Astrocyte (in vitro differentiated cells and primary cell): ENCODE results near the gene MUC5AC. TPM values are rescaled to one million over a fixed set of nuclear protein-coding genes. Genes with fewer than 3 reads are reported as not detected.
"Not testable (repeated sequence)": the region's sequence is repeated elsewhere in the genome, so short reads cannot be mapped to it uniquely, and the experiment has no call there.

Source experiments
- DNase-seq: peaks from one replicate; pipeline ENCODE4 v3.0.0-alpha.2; 2010; ENCODE audit warnings: low read depth
- FAIRE-seq: peaks from 2 replicates; lab custom pipeline; 2011; peaks lifted over from hg19 to GRCh38; lab: Jason Lieb, UNC
- H2AFZ ChIP-seq: 2 replicates; pipeline ENCODE4 v1.6.0; 2012; ENCODE audit warnings: low read depth, low read length, inconsistent platforms
- H3K27ac ChIP-seq: 2 replicates; pipeline ENCODE4 v1.5.1; 2011; ENCODE audit warnings: low read depth, low read length, inconsistent platforms
- H3K27me3 ChIP-seq: 2 replicates; pipeline ENCODE4 v1.6.0; 2011; ENCODE audit warnings: low read length, inconsistent platforms; ENCODE audit not compliant: insufficient read depth
- H3K36me3 ChIP-seq: 2 replicates; pipeline ENCODE4 v1.5.1; 2011; ENCODE audit warnings: low read length, inconsistent platforms; ENCODE audit not compliant: insufficient read depth
- H3K4me1 ChIP-seq: 2 replicates; pipeline ENCODE4 v1.5.1; 2011; ENCODE audit warnings: low read length, inconsistent platforms; ENCODE audit not compliant: insufficient read depth
- H3K4me2 ChIP-seq: 2 replicates; pipeline ENCODE4 v1.6.0; 2012; ENCODE audit warnings: low read length, inconsistent platforms
- H3K4me3 ChIP-seq: 2 replicates; pipeline ENCODE4 v1.5.1; 2011; ENCODE audit warnings: low read depth, mild to moderate bottlenecking, low read length, inconsistent platforms; ENCODE audit not compliant: insufficient read depth
- H3K79me2 ChIP-seq: 2 replicates; pipeline ENCODE4 v1.6.0; 2012; ENCODE audit warnings: mild to moderate bottlenecking, low read length, inconsistent platforms; ENCODE audit not compliant: insufficient read depth
- H3K9ac ChIP-seq: 2 replicates; pipeline ENCODE4 v1.6.0; 2012; ENCODE audit warnings: mild to moderate bottlenecking, low read length, inconsistent platforms
- H3K9me3 ChIP-seq: 2 replicates; pipeline ENCODE4 v1.5.1; 2012; ENCODE audit warnings: low read depth, mild to moderate bottlenecking, low read length, inconsistent platforms; ENCODE audit not compliant: insufficient read depth
- H4K20me1 ChIP-seq: 2 replicates; pipeline ENCODE4 v1.6.0; 2012; ENCODE audit warnings: low read length, inconsistent platforms; ENCODE audit not compliant: insufficient read depth
- H3K27ac Mint-ChIP-seq: one replicate; pipeline ENCODE4 v1.8.0; 2021; ENCODE audit warnings: mild to moderate bottlenecking, mixed read lengths; ENCODE audit not compliant: unreplicated experiment
- H3K27me3 Mint-ChIP-seq: one replicate; pipeline ENCODE4 v1.8.0; 2021; ENCODE audit warnings: low read depth, mixed read lengths; ENCODE audit not compliant: unreplicated experiment
- H3K36me3 Mint-ChIP-seq: one replicate; pipeline ENCODE4 v1.8.0; 2021; ENCODE audit warnings: low read depth, mixed read lengths; ENCODE audit not compliant: unreplicated experiment
- H3K4me1 Mint-ChIP-seq: one replicate; pipeline ENCODE4 v1.8.0; 2021; ENCODE audit warnings: low read depth, mixed read lengths; ENCODE audit not compliant: unreplicated experiment
- H3K4me3 Mint-ChIP-seq: one replicate; pipeline ENCODE4 v1.8.0; 2021; ENCODE audit warnings: mild to moderate bottlenecking, moderate library complexity, mixed read lengths; ENCODE audit not compliant: unreplicated experiment
- H3K9me3 Mint-ChIP-seq: one replicate; pipeline ENCODE4 v1.8.0; 2021; ENCODE audit warnings: mild to moderate bottlenecking, mixed read lengths; ENCODE audit not compliant: unreplicated experiment
- EZH2 ChIP-seq: IDR thresholded peaks from 2 replicates; pipeline ENCODE4 v1.6.1; 2012; ENCODE audit warnings: mild to moderate bottlenecking, low read length, inconsistent platforms; ENCODE audit not compliant: insufficient read depth
- total RNA-seq: library from RNA; stranded (reverse); gene quantifications from 2 replicates; pipeline ENCODE4 v1.2.1, GENCODE V29; 2021
- TF ChIP-seq, protein P1 (sequence below): IDR thresholded peaks from 2 replicates; pipeline ENCODE4 v1.5.1; 2011; ENCODE audit warnings: low read depth, mild to moderate bottlenecking, inconsistent platforms, low read length, moderate library complexity; ENCODE audit not compliant: insufficient read depth

MUC5AC gene
- total RNA-seq, 1 donor from 2014 or later, result not detected

DNA sequence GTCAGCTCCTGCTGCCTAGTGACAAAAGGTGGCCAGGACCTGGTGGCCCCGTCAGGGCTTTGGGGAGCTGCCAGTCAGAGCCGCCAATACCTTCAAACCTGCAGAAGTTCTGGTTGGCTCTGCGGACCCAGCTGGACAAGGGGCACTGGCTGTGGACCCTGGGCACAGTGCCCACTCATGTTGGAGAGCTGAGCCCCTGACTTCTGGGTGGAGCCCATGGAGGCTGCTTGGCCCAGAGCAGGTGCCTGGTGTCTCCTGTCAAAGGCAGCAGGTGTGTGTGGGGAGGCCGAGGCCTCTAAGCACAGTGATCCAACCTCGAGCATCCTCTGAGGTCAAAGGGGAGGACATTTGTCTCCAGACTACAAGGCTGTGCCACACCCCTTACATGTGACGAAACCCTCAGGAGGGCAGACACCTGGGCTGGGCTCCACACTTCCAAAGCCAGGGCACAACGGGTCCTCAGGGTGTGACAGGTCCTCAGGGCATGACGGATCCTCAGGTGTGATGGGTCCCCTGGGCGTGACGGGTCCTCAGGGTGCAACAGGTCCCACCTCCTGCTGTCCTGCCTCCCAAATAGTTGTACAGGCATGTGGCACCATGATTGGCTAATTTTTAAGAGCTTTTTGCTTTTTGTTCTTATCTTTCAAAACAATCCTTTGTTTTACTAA, 46.1 kb upstream of the MUC5AC start:
- H3K4me3 ChIP-seq, result no peak overlapping the region
- Mint-ChIP-seq H3K36me3 (no peaks in the 10 kb centered on the region), H3K27ac (no peak overlapping the region), H3K9me3 (no peaks in the 10 kb centered on the region), H3K27me3 (peaks cover 32% of the 10 kb centered on the region), H3K4me1 (no peaks in the 10 kb centered on the region), H3K4me3 (no peak overlapping the region)
- H3K4me1 ChIP-seq, result no peaks in the 10 kb centered on the region
- no peaks in the 10 kb centered on the region for H3K36me3 ChIP-seq
- no peak overlapping the region for H2AFZ ChIP-seq
- H3K79me2 ChIP-seq, result no peaks in the 10 kb centered on the region
- H4K20me1 ChIP-seq, result no peaks in the 10 kb centered on the region
- no peak overlapping the region for H3K4me2 ChIP-seq
- H3K27ac ChIP-seq, result no peak overlapping the region
- no peak for TF ChIP-seq EZH2
- no peaks in the 10 kb centered on the region for H3K27me3 ChIP-seq
- no peak overlapping the region for H3K9ac ChIP-seq
- FAIRE-seq (no peak), DNase-seq (no peak)
- no peaks in the 10 kb centered on the region for H3K9me3 ChIP-seq

DNA sequence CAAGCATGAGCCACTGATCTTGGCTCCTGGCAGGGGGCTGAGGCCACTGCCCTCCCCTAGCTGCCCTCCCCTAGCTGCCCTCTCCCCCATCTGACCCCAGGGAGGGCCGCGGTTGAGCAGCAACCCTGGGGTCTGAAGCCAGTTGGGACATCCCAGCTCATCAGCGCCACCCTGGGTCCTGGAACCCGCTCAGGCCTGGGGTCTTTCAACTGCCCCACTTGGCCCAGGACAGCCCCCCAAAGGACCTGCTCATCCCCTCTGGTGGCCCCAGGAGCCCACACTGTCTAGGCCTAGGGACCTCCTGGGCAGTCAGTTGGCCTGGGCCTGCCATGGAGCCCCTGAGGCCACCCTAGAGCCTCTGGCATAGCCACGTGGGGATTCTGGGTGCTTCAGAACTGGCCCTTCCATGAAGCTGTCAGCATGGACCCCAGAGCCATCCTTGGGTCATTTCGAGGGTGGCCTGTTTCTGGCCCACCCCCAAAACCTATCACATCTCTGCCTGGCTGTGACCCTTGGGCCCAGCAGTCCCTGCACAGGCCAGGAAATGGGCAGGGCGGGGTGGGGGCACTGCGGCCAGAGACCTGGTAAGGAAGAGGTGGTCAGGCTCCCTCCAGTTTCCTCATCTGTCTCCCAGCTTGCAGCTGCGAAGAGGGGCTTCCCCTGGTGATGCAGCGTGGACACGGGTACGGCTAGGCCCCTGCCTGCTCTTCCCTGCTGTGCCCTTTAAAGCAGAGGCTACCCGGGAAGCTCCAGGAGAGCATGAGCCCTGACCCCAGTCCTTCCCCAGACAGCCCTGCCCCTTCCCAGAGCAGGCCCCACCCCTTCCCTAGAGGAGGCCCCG, 45.2 kb upstream of the MUC5AC start:
- Mint-ChIP-seq H3K4me3 (no peak overlapping the region), H3K27ac (no peak overlapping the region), H3K27me3 (peaks cover 37% of the 10 kb centered on the region), H3K4me1 (no peaks in the 10 kb centered on the region), H3K9me3 (no peaks in the 10 kb centered on the region), H3K36me3 (no peaks in the 10 kb centered on the region)
- Histone ChIP-seq H3K4me3 (no peak overlapping the region), H3K9me3 (no peaks in the 10 kb centered on the region), H3K36me3 (no peaks in the 10 kb centered on the region), H3K27me3 (no peaks in the 10 kb centered on the region), H3K79me2 (no peaks in the 10 kb centered on the region), H3K27ac (no peak overlapping the region), H2AFZ (no peak overlapping the region), H3K9ac (no peak overlapping the region), H3K4me1 (no peaks in the 10 kb centered on the region), H3K4me2 (no peak overlapping the region), H4K20me1 (no peaks in the 10 kb centered on the region)
- TF ChIP-seq, protein P1, sequence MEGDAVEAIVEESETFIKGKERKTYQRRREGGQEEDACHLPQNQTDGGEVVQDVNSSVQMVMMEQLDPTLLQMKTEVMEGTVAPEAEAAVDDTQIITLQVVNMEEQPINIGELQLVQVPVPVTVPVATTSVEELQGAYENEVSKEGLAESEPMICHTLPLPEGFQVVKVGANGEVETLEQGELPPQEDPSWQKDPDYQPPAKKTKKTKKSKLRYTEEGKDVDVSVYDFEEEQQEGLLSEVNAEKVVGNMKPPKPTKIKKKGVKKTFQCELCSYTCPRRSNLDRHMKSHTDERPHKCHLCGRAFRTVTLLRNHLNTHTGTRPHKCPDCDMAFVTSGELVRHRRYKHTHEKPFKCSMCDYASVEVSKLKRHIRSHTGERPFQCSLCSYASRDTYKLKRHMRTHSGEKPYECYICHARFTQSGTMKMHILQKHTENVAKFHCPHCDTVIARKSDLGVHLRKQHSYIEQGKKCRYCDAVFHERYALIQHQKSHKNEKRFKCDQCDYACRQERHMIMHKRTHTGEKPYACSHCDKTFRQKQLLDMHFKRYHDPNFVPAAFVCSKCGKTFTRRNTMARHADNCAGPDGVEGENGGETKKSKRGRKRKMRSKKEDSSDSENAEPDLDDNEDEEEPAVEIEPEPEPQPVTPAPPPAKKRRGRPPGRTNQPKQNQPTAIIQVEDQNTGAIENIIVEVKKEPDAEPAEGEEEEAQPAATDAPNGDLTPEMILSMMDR, result no peak
- TF ChIP-seq EZH2, result no peak
- FAIRE-seq (no peak), DNase-seq (no peak)

DNA sequence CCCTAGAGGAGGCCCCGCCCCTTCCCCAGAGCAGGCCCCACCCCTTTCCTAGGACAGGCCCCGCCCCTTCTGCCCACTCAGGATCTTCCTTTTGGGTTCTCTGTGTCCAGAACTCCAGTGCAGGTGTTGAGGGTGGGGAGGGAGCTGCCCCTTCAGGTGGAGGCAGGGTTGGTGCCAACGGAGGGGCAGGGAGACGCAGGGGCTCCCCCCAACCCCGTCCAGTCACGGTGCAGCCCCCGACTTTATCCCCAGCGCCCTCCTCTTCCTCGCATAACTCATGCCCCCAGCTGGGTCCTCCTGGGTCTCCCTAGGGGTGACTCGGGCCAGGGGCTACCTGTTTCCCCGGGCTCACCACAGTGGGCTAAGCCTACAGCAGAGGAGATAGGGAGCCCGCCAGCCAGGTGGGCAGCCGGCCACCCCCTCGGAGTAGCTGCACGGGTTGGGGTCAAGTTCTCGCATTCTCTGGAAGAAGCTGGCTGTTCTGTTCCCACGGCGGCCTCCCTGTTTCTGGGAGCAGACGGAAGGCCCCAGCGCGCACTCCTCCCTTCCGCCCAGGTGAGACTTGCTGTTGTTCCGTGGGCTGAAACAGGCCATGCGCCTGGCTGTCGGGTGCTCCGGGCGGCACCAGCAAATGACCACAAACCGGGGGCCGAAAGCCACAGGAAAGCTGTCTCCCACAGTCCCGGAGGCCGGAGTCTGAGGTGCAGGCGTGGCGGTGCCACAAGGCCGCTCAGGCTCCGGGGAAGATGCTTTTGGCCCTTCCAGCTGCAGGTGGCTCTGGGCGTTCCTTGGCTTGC, 44.1 kb upstream of the MUC5AC start:
- Histone ChIP-seq H3K79me2 (no peaks in the 10 kb centered on the region), H3K9ac (no peak overlapping the region), H3K36me3 (no peaks in the 10 kb centered on the region), H4K20me1 (no peaks in the 10 kb centered on the region), H3K27ac (no peak overlapping the region), H3K27me3 (no peaks in the 10 kb centered on the region), H3K4me3 (no peak overlapping the region), H3K9me3 (no peaks in the 10 kb centered on the region), H2AFZ (no peak overlapping the region), H3K4me2 (no peak overlapping the region), H3K4me1 (no peaks in the 10 kb centered on the region)
- Mint-ChIP-seq H3K4me1 (no peaks in the 10 kb centered on the region), H3K27ac (no peak overlapping the region), H3K27me3 (peaks cover 43% of the 10 kb centered on the region), H3K36me3 (no peaks in the 10 kb centered on the region), H3K9me3 (peaks cover under 1% of the 10 kb centered on the region), H3K4me3 (no peak overlapping the region)
- DNase-seq (no peak), FAIRE-seq (no peak)
- no peak for TF ChIP-seq EZH2
- TF ChIP-seq, protein P1, result no peak

DNA sequence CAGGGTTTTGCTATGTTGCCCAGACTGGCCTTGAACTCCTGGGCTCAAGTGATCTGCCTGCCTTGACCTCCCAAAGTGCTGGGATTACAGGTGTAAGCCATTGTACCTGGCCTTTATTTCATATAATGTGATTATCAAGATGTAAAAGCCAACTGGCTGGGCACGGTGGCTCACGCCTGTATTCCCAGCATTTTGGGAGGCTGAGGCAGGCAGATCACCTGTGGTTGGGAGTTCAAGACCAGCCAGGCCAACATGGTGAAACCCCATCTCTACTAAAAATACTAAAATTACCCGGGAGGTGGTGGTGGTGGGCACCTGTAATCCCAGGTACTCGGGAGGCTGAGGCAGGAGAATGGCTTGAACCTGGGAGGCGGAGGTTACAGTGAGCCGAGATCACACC, 42.5 kb upstream of the MUC5AC start:
- H3K27ac Mint-ChIP-seq, H3K9me3 Mint-ChIP-seq, H3K79me2 ChIP-seq, H3K4me3 Mint-ChIP-seq, H3K4me3 ChIP-seq, H4K20me1 ChIP-seq, H3K9me3 ChIP-seq, H2AFZ ChIP-seq, DNase-seq, H3K4me1 Mint-ChIP-seq, H3K27me3 ChIP-seq, H3K9ac ChIP-seq, H3K4me1 ChIP-seq, FAIRE-seq, H3K4me2 ChIP-seq, H3K36me3 Mint-ChIP-seq, H3K27ac ChIP-seq, H3K36me3 ChIP-seq: not testable (repeated sequence)
- peaks cover 47% of the 10 kb centered on the region for H3K27me3 Mint-ChIP-seq
